GM04503 (cell line): Measurements from ENCODE around the gene NDUFB3.
A peak's percentile ranks its signal among the peaks of the same experiment; 100 is the strongest.

Experiments used
- DNase-seq: peaks from one replicate; pipeline ENCODE4 v3.0.0-alpha.2; 2012; ENCODE audit warnings: low read depth

NDUFB3 gene

DNA sequence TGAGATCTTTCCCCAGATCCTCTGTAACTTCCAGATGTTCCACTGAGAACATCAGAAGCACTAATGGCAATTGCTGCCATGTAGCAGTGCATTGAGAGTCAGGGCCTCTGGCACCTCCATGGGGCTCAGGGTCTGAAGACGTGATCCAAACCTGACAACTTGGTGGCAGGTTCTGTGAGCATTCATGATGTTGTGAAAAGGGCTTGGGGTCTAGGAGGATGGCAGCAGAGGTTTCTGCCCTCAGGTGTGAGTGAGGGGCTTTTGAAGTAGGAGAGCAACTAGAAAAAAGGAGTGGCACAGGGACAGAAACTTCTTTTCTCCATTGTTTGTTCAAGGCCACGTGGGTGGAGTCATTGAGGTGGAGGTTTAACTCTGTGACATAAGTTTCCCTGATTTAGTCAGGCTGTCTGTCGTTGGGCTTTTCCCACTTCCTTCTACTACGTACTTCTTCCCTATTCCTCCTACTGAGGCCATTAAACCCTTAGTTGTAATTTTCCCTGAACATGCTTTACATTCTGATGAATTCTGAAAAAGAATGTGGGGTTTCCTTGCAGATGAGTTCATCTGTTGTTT lies 57.2 kb downstream of the NDUFB3 start:
- peak; percentile 73 for DNase-seq

- no peak for DNase-seq
Measured at GRCh38 chr2:201130524-201131186, 58.9 kb downstream of the NDUFB3 start.

DNA sequence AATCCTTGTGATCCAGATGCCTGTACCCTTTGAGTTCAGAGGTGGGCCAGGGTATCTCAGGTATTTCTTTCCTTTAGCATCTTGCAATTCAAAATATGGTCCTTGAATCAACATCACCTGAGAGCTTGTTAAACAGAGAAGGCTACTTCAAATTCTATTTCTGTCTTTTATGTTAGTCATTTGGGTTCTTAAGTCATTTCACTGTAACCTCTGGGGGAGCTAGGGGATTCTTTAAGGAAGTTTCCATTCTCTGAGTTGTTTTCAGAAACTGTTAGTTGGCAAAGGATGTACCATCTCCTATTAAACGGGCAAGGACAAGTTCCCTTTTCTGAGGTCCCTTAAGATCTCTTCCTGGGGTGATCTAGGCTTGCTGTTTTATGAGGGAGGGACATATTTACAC lies 60.7 kb downstream of the NDUFB3 start:
- DNase-seq: no peak
